AML-193 (cell line): ENCODE data around the gene IGF1R.

Experiments
- DNase-seq, 2 experiments: peaks; one replicate each; lab custom pipeline; 2025; lab: John Stamatoyannopoulos, UW

Gene IGF1R

GRCh38 chr15:98856532-98856907 lies 208.2 kb downstream of the IGF1R start:
- DNase-seq = no peak

- peak; percentile 45 to 54 for DNase-seq
These were observed 210.3 kb downstream of the IGF1R start for GRCh38 chr15:98858610-98859023.

GRCh38 chr15:98859149-98859548 lies 210.8 kb downstream of the IGF1R start:
- no peak for DNase-seq

GRCh38 chr15:98860281-98861041 lies 212.1 kb downstream of the IGF1R start:
- DNase-seq = no peak

- DNase-seq = no peak
These were observed 212.8 kb downstream of the IGF1R start for GRCh38 chr15:98861188-98861587.

GRCh38 chr15:98863983-98864382 lies 215.6 kb downstream of the IGF1R start:
- no peak for DNase-seq

DNA sequence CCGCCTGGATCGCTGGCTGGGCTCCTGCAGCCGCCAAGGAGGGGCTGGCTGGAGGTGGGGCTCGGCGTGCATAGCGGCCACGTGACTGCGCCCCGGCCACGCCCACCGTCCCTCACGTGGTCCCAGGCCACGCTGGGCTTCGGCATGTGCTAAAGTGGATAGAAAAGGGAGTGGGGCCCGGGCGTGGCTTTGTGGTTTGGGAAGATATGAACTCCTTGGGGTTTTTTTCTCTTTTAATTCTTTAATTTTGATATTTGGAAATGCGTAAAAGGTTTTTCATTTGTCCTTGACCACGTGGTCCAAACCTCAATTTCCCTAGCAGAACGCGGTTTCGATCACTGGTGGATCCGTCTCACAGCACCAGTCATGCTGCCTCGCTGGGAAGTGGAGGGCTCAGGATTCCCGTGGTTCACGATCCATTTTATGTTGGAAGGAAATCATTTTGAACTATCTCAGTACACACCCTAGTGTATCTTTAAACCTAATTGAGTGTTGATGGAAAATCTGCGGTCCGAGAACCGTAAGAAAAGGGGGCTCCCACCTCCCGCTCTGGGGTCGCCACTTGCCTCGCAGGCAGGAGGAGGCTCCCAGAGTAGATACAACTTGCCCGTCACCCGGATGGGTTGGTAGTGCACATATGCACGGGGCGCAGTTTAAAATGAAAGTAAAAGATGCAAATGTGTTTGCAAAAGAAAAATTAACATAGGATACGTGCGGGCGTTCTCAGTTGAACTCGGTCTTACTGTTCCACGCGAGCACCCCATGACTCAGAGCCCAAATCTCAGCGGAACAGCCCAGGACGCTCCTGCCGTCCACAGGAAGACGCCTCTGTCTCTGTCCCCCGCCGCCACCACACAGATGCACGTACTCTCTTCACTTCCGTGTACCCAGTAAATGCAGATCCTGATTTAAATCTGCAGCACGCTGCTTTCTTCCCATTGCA lies 217.3 kb downstream of the IGF1R start:
- peak; percentile 60 for DNase-seq

DNA sequence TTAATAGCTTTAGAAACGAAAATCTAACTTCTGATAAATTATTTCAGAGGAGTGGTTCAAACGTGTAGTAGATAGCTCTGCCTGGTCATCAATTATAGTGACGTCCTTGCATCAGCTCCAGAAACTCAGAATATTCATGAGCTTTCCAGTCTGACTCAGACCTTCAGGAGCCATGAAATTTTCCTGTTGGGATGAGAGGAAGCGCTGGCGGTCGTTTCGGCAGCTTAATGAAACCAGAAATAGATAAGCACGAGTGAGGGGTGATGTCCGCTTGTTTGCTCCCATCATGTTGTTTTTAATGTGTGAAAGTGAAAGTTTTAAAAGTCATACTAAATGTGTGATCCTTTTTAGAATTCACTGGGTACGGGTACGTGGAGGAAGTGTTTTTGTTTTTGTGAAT lies 218.2 kb downstream of the IGF1R start:
- no peak for DNase-seq

DNA sequence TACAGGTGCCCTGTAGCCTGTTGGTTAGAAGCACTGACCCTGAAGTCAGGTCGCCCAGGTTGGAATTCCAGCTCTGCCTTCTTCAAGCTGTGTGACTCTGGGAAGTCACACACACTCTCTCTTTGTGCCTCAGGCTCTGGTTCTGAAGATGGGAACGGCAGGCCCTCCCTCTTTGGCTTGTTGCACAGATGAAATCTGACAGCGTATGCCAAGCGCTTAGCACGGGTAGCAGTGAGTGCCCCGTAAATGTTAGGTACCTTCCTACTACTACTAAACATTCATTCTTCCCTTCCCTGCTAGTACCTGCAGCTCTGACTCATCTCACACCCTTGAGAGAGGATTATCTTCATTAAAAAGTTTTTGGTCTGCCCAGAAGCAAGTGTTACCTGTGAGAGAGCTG lies 220.2 kb downstream of the IGF1R start:
- no peak for DNase-seq

GRCh38 chr15:98870788-98871187 lies 222.4 kb downstream of the IGF1R start:
- DNase-seq = no peak

GRCh38 chr15:98872774-98873173 lies 224.4 kb downstream of the IGF1R start:
- DNase-seq = no peak

- peak; percentile 94 to 96 for DNase-seq
These were observed 225.3 kb downstream of the IGF1R start for GRCh38 chr15:98873441-98874218.

- DNase-seq = no peak
These were observed 226.0 kb downstream of the IGF1R start for GRCh38 chr15:98874370-98874769.

GRCh38 chr15:98874773-98875172 lies 226.4 kb downstream of the IGF1R start:
- no peak for DNase-seq

DNA sequence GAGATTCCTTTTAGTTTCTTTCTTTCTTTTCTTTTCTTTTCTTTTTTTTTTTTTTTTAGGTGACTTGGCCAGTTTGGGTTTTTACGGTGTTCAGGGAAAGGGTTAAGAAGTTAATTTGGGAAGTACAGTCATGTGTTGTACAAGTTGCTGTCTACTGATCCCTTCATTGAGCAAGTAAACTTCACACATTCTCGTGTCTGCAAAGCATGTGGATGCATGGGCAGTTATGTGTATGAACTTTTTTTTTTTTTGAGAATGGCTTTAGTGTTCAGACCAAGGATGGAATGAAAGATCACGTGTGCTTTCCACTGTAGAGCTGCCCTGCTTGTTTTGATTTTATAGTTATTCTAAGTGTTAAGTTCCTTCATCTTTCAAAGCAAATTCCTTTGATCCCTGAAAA lies 227.0 kb downstream of the IGF1R start:
- peak; percentile 13 to 23 for DNase-seq

DNA sequence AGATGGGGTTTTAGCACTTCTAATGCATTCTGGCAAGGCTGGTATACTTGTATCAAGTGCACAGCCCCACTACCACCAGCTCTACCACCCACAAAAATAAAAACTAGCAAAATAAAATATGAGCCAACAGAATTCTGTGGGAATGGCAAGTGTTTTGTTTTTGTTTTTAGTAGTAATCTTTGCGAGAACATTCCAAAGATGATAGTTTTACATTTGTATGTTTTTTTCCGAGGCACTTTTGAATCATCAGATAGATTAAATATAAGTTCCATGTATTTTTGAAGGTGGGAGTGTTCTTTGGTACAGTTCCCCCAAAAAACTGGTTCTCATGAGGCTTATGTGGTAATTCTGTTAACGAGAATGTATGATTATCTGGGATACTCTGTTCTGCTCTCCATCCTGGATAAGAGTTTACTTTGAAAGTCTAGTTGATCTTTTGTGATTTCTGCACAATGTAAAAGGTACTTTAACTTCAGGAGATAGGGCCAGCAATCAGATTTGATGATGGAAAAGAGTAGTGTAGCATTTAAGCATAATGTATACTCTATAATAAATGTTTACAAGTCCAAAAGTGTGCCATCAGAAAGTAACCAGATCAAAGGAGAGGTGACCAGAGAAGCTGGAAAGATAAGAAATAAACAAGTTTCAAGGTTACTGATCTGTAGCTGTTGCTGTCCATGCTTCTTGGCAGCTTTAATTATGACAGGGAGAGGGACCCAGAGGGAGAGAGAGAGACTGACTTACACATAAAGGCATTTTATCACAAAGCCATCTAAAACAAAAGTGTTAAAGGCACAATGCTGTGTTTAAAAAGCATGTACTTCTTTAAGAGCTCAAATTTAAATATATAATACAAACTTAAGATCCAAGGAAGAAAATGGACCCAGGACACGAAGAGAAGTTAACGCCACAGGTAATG lies 228.4 kb downstream of the IGF1R start:
- no peak for DNase-seq

GRCh38 chr15:98878172-98878571 lies 229.8 kb downstream of the IGF1R start:
- no peak for DNase-seq

- no peak for DNase-seq
These were observed 230.5 kb downstream of the IGF1R start for GRCh38 chr15:98878862-98879261.

DNA sequence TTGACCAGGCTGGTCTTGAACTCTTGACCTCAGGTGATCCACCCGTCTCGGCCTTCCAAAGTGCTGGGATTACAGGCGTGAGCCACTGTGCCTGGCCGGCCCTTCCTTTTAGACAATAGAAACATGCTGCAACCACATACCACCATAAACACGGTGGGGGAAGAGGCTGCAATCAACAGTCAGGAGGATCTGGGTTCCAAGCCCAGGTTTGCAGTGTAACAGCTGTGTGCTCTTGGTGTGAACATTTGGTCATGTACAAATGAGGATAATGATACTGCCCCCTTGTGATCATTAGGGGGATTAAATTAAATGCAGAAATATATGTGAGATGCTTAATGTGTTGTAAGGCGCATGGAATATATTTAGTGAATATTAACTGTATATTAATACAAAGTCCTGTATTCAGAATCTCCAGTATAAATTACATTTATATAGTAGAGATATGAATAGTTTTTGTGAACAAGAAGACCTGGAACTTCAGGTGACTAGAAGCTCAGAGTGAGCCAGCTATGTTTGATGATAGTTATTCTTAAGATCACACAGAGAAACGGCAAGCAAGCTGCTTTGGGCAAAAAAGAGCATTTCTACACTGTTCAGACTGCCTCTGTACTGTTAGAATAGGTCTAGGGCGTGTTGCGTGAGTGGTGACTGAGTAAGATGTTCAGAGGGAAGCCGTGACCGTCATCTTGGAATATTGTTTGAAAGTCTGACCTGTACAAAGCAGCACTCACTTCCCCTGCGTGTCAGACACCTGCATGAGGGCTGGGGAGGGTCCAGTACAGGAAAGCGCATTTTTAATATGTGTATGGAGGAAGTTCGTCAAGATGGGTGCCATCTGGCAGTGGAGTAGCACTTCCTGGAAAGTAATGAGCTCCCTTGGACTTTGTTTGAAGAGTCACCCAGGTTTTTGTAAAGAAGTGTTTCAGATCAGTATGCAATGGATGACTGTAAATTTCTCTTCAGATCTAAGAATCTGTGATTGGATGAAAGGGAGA lies 233.5 kb downstream of the IGF1R start:
- DNase-seq = peak; percentile 75 to 79

- no peak for DNase-seq
These were observed 235.1 kb downstream of the IGF1R start for GRCh38 chr15:98883478-98883877.
